Activated CD4-positive, alpha-beta T cell treated with anti-CD3 and anti-CD28 coated beads for 4 hours (primary cell): ENCODE data around the gene SPINT3.
"Not testable (repeated sequence)": the region's sequence is repeated elsewhere in the genome, so short reads cannot be mapped to it uniquely, and the experiment has no call there.

Experiments used
- DNase-seq, 2 donors: peaks; one replicate each; pipeline ENCODE4 v3.0.0-alpha.2; 2020

The SPINT3 gene

DNA sequence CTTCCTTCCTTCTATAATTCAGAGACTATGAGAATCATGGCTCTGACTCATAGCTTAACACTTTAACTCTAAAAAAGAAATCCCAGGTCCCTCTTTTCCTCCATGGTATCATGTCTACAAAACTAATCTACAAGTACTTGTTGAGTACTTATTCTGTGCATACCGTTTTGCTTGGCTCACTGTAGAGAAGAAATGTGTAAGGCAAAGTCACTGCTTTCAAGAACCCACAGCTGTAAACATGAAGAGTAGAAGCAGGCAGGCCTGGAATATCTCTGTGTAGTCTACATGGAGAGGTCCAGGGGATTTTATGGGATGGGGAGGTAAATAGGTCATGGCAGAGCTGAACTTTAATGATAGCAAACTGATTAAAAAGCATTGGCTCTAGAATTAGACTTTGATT, 13.8 kb downstream of the SPINT3 start:
- DNase-seq = no peak

DNA sequence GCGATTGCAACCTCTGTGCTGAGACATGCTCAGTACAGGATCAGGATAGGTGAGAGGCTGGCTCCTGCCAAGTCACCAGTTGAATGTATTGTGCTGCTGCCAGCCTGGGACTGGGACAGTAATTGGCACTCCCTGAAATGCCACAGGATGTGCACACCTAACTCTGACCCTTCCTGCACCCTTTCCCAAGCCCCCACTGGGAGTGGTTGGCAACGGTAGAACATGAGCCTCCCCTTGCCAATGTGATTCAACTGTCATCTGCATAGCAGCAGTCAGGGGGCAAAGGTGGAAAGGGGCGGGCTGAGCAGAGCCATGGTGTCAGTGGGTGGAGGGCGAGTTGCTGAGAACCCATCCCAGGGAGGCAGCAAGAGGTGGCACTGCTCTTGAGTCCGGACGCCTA, 15.4 kb downstream of the SPINT3 start:
- no peak for DNase-seq

DNA sequence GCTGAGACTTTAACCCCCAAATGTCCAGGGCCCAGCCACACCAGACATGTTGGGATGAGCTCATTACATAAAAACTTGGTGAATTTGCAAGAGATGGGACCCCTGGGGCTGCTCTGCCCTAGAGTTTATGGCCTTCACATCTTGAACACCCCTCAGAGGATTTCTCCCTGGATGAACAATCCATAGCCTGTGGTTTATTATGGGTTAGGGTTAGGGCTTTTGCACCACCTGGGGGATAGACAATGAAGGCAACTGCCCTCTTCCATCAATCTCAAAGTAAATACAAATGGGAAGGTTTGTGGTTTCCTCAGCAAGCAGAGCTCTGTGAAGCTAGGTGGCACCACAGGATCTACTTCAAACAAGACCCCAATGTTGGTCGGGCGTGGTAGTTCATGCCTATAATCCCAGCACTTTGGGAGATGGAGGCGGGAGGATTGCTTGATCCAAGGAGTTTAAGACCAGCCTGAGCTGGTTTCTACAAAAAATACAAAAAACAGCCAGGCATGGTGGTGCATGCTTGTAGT, 17.4 kb downstream of the SPINT3 start:
- DNase-seq = no peak

DNA sequence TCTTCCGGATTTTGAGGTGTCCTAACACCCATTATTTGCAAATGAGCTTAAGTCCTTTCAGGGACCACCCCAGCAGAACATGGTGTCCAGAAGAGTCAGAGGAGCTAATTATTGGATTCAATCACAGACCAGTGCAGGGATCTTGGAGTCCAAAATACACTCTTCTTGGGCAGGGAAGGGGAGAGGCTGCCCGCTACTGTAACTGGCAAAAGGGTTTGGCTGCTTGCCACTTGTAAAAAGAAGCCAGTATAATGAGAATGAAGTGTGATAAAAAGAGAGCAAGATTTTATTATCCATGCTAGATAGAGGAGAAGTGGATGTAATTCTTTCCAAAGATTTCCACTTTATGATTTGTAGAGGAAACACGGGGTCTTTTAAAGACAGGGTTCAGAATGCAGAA, 19.3 kb downstream of the SPINT3 start:
- no peak for DNase-seq

DNA sequence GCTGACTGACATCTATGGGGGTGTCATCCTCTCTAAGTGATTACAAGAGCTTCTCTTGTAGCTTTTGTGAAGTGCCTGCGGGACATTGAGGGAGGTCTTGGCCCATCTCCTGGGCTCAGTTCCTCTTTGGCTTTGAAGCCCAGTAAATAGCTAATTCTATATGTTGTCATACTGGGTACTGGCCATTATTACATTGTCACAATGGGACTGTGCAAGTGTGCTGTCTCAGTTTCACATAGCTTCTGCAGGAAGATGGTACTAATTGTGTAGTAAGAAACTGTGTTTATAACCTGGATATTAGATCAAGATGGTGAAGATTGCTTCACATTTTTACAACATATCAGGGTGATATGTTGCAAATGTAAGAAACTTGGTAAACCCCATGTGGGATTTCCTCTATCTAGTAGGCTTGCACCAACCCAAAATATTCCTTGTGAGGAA, 19.9 kb downstream of the SPINT3 start:
- DNase-seq = no peak

DNA sequence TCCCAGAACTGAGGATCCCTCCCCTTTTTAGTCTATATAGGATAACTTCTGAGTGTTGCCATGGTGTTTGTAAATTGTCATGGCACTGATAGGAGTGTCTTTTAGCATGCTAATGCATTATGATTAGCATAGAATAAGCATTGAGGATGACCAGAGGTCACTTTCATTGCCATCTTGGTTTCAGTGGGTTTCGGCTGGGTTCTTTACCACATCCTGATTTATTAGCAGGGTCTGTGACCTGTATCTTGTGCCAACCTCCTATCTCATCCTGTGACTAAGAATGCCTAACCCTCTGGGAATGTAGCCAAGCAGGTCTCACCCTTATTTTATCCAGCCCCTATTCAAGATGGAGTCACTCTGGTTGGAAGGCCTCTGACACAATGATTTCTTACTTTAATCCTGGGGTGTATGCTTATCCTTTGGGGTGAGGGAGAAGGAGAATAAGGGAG, 26.3 kb downstream of the SPINT3 start:
- no peak for DNase-seq

DNA sequence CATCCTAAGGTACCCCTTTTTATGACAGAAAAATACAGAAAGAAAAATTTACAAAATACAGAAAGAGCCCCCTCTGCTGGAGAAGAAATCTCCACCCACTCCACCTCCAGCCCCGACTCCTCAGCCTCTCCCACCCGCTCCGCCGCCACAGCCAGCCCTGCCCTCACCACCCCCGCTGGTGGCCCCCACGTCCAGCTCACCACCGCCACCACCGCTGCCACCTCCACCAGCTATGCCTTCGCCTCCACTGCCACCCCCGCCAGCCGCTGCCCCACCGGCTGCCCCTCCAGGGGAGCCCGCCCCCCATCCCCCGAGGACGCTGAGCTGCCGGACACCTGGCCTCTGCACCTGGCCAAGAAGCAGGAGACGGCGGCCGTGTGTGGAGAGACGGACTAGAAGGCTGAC, 28.2 kb downstream of the SPINT3 start:
- DNase-seq = no peak

DNA sequence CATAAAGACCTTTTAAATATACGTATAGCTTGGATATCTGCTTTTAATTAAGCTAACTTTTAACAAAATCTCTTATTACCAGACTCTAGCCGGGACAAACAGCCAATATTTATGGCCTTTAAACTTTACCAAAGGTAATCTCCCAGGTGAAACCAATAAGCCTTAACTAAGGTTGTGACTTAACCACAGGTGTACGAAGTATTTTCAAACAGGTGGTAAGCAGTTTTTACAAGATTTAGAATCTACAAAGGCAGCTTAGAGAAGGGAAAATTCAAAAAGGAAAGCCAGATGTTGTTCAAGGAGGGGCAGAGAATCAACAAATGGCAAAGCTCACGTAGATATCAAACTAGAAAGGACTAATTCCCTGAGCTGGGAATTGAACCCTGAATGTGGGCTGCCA, 30.0 kb downstream of the SPINT3 start:
- no peak for DNase-seq

DNA sequence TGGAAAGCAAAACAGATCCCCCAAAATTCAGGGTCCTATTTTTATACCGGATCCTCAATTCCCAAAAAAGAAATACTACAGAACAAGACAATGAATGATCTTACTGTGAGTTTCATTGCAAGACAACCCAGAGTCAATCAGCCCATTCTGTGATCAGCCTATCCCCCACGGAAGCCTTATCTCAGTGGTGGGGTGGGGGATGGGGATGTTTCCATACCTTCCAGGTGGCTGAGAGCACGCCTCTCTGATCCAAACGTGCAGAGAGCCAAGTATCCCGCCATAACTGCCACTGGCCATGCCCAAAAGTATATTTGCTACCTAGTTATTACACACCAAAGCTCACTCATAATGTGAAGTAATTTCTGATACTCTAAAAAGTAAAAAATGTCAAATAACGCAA, 30.7 kb downstream of the SPINT3 start:
- DNase-seq = no peak

DNA sequence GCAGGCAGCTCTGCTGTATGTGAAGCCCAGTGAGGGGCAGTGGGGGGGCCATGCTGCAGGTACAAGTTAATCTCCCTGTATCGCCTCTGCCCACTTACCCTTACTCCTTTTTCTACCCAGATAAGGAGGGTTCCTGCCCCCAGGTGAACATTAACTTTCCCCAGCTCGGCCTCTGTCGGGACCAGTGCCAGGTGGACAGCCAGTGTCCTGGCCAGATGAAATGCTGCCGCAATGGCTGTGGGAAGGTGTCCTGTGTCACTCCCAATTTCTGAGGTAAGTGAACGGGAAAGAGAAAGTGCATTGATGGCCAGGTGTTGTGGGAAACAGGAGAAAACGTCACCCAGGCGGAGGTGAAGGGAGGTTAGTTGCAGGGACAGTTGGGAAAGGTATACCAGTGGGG, 35.6 kb downstream of the SPINT3 start:
- DNase-seq = no peak

DNA sequence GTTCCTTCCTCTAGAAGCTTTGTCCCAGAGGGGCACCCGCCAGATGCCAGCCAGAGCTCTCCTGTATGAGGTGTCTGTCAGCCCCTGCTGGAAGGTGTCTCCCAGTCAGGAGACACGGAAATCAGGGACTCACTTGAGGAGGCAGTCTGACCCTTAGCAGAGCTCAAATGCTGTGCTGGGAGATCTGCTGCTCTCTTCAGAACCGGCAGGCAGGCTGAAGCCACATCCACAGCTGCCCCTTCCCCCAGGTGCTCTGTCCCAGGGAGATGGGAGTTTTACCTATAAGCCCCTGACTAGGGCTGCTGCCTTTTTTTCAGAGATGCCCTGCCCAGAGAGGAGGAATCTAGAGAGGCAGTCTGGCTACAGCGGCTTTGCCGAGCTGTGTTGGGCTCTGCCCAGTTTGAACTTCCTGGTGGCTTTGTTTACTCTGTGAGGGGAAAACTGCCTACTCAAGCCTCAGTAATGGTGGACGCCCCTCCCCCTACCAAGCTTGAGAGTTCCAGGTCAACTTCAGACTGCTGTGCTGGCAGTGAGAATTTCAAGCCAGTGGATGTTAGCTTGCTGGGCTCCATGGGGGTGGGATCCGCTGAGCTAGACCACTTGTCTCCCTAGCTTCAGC, 37.8 kb downstream of the SPINT3 start:
- DNase-seq = not testable (repeated sequence)

DNA sequence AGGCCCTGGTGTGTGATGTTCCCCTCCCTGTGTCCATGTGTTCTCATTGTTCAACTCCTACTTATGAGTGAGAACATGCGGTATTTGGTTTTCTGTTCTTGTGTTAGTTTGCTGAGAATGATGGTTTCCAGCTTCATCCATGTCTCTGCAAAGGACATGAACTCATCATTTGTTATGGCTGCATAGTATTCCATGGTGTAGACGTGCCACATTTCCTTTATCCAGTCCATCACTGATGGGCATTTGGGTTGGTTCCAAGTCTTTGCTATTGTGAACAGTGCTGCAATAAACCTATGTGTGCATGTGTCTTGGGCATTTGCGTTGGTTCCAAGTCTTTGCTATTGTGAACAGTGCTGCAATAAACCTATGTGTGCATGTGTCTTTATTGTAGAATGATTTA, 43.1 kb downstream of the SPINT3 start:
- not testable (repeated sequence) for DNase-seq

DNA sequence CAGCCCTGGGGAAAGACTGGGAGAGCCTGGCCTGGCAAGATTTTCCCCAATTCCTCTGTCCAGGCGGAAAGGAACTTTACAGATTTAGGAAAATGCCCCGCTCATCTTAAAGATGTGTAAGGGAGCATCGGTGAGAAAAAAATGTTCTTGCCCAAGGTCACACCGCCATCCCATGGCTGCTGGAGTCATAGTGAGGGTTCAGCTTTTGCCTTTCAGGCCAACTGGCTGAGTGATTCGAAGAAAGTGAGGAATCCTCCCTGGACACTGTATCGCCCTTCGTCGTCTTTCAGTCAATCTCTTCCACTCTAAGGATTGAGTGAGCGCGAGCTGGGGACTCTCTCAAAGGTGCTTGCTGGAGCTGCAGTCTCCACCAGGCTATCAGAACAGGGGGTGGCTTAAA, 44.5 kb downstream of the SPINT3 start:
- no peak for DNase-seq

DNA sequence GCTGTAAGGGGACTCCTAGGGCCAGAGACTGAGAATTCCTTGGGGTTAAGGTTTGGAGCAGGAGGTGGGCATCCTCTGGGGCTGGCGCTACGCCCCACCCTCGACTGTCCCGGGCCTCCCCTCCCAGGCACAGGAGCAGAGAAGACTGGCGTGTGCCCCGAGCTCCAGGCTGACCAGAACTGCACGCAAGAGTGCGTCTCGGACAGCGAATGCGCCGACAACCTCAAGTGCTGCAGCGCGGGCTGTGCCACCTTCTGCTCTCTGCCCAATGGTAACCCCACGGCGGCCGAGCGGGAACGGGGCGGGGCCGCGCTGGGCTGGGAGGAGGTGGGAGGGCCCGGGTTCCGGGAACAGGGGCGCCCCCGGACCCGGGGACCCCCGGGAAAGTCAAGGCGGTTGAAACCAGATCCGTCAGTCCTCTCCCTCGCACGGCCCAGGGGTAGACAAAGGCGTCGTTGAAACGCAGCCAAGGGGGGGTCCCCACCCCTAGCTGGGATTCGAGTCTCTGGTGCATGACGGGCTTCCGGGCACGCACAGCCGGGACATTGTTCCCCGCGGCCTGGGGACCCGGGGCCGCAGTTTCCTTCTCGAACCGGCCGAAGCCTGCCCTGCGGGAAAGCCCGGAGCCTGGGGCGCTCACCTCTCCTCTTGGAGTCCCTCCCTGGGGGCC, 45.0 kb downstream of the SPINT3 start:
- DNase-seq = no peak

DNA sequence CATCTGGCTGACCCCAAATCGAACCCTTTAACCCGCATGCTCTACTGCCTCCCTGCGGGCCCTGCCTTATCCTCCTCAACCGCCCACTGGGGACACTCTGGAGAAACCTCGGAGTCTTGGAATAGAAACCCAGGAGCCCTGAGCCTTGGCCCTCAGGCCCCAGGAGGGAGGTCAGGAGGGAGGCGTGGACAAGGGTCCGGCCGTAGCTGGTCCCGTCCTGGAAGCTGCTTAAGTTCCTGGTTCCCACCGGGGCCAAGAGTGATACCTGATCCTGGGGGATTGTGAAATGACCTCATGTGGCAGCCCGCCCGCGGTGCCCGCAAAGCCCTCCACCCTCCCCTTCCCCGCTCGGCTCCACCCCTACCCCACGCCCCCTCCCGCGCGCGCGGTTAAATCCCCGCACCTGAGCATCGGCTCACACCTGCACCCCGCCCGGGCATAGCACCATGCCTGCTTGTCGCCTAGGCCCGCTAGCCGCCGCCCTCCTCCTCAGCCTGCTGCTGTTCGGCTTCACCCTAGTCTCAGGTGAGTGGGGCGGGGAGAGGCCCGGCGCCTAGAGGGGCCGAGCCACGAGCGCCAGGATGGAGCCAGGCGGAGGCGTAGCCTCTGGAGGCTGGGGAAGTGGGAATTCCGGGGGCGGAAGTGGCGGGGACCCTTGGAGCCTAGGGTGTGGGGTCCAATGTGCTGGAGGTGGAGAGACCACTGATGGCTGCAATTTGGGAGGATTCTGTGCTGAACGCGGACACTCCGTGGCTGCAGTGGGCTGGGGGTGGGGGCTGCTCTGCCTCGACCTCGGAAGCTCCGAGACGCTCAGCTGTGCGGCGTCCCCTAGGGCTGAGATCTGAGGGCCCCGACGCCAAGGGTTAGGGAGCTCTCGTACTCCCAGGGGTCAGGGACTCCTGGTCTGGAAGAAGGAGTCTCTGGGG, 45.8 kb downstream of the SPINT3 start, which contains the start of gene WFDC2:
TSS of gene WFDC2 (plus strand) at position 418 of the 926 bp plus-strand sequence. CDS start at position 447, 29 bp downstream.
- no peak for DNase-seq

DNA sequence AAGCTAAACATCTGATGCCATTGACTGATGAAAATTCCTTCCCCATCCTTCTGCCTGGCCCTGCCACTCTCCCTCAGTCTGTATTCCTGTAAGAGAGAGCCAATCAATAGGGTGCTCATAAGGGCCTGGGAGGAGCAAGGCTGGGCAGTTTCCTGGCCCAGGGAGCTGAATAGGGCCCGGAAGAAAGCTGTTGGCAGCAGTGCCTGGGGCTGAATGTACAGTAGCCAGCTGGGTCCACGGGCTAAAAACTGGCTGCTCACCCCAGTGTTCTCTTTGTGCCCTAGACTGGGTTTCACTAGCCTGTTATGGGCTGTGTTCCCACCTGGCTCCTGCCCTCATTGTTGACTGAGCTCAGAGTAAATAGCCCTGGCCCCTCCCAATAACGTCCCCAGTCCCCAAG, 47.6 kb downstream of the SPINT3 start:
- DNase-seq = no peak

DNA sequence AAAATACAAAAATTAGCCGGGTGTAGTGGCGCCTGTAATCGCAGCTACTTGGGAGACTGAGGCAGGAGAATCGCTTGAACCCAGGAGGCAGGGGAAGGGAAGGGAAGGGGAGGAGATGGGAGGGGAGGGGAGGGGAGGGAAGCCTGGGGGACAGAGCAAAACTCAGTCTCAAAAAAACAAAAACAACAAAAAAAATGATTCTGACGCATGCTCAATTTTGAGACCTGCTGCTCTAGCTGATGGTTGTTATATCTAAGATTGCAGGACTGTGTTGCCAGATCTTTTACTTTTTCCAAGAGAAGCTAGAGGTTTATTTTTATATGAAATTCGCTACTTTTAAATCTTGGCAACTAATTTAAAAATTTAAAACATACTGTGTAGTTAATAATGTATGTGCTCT, 48.2 kb downstream of the SPINT3 start:
- DNase-seq = no peak

DNA sequence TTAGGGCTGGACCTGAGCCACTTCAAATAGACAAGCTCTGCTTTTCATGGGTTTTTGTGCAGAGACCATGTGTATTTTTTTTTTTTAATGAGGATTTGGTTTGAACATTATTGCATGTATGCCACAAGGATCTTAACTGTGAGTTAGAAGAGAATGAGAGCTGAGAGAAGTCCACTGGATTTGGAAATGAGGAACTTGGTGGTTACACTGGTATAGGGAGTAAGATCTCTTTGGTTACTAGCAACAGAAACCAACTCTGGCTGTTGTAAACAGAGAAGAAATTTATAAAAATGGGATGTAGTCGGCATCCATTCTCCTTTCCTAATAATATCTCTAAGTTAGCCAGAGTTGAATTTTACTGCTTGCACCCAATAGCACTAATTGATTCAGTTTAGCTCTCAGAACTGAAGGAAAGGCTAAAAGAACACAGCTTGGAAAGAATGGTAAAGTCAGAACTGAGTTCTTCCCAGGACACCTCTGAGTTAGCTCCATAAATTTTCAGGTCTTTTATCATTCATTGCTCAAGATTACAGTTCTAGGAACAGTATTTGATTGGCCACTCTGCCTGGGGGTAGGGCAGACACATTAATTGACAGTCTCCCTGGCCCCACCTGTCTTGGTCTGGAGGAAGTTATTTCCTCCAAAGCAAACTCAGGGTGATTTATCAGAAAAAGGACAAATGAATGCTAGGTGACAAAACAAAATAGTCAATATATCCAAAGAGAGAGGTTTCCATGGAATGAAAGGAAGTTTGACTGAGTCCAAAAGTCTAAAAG, 49.7 kb downstream of the SPINT3 start:
- DNase-seq = no peak

DNA sequence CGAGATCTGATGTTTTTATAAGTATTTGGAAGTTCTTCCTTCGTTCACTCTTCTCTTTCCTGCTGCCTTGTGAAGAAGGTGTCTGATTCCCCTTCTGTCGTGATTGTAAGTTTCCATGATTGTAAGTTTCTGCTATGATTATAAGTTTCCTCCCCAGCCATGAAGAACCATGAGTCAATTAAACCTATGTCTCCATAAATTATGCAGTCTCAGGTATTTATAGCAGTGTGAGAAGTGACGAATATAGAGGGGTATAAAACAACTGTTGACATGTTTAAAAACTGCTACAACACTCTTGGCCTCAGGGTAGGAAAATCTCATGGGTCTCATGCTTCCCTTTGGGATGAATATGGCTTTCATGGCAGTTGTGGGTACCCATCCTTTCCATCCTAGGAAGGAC, 51.7 kb downstream of the SPINT3 start:
- no peak for DNase-seq

DNA sequence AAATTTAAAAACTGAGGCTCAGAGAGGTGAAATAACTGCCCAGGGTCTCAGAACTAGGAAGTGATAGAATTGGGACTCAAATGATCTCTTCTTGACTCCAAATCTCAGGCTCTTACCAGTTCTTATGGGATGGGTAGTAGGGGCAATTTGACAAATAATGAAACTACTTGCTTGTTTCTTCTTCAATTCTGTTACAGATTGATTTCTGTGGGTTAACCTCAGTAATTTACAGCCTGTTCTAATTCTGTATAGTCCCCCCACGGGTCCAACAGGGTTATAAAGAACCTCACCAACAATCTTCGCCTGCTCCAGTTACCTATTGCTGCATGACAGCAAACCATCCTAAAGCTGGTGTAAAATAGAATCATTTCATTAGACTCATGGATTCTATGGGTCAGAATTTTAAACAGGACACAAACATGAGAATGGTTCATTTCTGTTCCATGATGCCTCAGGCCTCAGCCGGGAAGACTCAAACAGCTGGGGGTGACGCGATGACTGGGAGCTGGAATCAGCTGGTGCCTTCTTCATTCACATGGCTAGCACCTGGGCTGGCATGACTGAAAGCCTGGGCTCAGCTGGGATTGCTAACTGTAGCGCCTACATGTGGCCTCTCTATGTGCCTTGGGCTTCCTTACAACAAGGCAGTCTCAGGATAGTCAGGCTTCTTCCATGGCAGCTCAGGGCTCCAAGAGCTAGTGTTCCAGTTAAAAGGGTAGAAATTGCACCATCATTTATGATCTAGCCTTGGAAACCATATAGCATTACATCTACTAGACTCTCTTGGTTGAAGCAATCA, 52.5 kb downstream of the SPINT3 start:
- DNase-seq = no peak
